ENCODE measurements around the gene TP53I11.

- TF ChIP-seq CTCF (IDR thresholded peaks at IDR 0.05) (peak in 3 of 6 experiments; percentile 15 to 34 (median 31)), POLR2A (IDR thresholded peaks at IDR 0.05) (peak in 1 of 2 donors; percentile 26)
Observed at GRCh38 chr11:44949160-44950030, 1.3 kb downstream of the TP53I11 start.

Measured in thyroid gland (tissue), 4 donors.